ENCODE data around the gene FOXO3. TPM values are rescaled to one million over a fixed set of nuclear protein-coding genes. Genes with fewer than 3 reads are reported as not detected.

The FOXO3 gene
- total RNA-seq, 2 experiments from 2014 or later: 7.5 to 9.0 TPM

- ChIA-PET POLR2A (no interaction called here), CTCF (no interaction called here)
- H3K4me3 Mint-ChIP-seq: no peak overlapping the region
- H3K27me3 Mint-ChIP-seq: no peaks in the 10 kb centered on the region
- ATAC-seq (no peak), DNase-seq (no peak)
- no peaks in the 10 kb centered on the region for H3K4me1 Mint-ChIP-seq (ENCODE audit: low read depth)
- intact Hi-C loops (cut with micrococcal nuclease): no loop called here
- no peaks in the 10 kb centered on the region for H3K9me3 Mint-ChIP-seq
- no peaks in the 10 kb centered on the region for H3K36me3 Mint-ChIP-seq (ENCODE audit: low read depth)
- H3K27ac Mint-ChIP-seq: no peak overlapping the region
- TF ChIP-seq CTCF (IDR thresholded peaks at IDR 0.05): no peak
Measured at GRCh38 chr6:108732091-108732870, 171.6 kb downstream of the FOXO3 start.

GRCh38 chr6:108733051-108733450 lies 172.3 kb downstream of the FOXO3 start:
- DNase-seq: no peak
- ChIA-PET POLR2A (no interaction called here), CTCF (no interaction called here)
- H3K9me3 Mint-ChIP-seq: no peaks in the 10 kb centered on the region
- intact Hi-C loops (cut with micrococcal nuclease): no loop called here
- TF ChIP-seq CTCF (IDR thresholded peaks at IDR 0.05): no peak
- no peaks in the 10 kb centered on the region for H3K27me3 Mint-ChIP-seq
- H3K4me3 Mint-ChIP-seq: no peak overlapping the region
- no peak overlapping the region for H3K27ac Mint-ChIP-seq
- ATAC-seq: no peak
- no peaks in the 10 kb centered on the region for H3K4me1 Mint-ChIP-seq (ENCODE audit: low read depth)
- no peaks in the 10 kb centered on the region for H3K36me3 Mint-ChIP-seq (ENCODE audit: low read depth)

GRCh38 chr6:108733706-108734265 lies 173.1 kb downstream of the FOXO3 start:
- H3K27me3 Mint-ChIP-seq: no peaks in the 10 kb centered on the region
- H3K4me1 Mint-ChIP-seq (ENCODE audit: low read depth): no peaks in the 10 kb centered on the region
- ChIA-PET POLR2A (no interaction called here), CTCF (no interaction called here)
- intact Hi-C loops (cut with micrococcal nuclease): no loop called here
- ATAC-seq (no peak), DNase-seq (no peak)
- no peaks in the 10 kb centered on the region for H3K9me3 Mint-ChIP-seq
- no peak overlapping the region for H3K27ac Mint-ChIP-seq
- no peaks in the 10 kb centered on the region for H3K36me3 Mint-ChIP-seq (ENCODE audit: low read depth)
- no peak overlapping the region for H3K4me3 Mint-ChIP-seq
- TF ChIP-seq CTCF (IDR thresholded peaks at IDR 0.05): no peak

All from activated CD8-positive, alpha-beta T cell treated with anti-CD3 and anti-CD28 coated beads for 36 hours (primary cell).